CD8-positive, alpha-beta memory T cell (primary cell): ENCODE measurements around the gene RFTN1. TPM values are rescaled to one million over a fixed set of nuclear protein-coding genes. Genes with fewer than 3 reads are reported as not detected.

ENCODE experiments used
- CTCF ChIA-PET: fragments of 350-600 bp; sonication (Branson Sonifier 250); formaldehyde crosslinking; loops from one replicate; lab custom pipeline; 2021; ENCODE audit warnings: antibody characterized with exemption; lab: Charles Lee
- POLR2A ChIA-PET: fragments of 350-600 bp; sonication (Branson Sonifier 250); formaldehyde crosslinking; loops from one replicate; lab custom pipeline; 2021; ENCODE audit warnings: antibody characterized with exemption; lab: Charles Lee
- DNase-seq, 5 donors: peaks; one replicate each; pipeline versions ENCODE4 v3.0.0 to v3.0.0-alpha.2; 2020 to 2022; ENCODE audit warnings: mixed read lengths in 1 of 5
- H3K27ac ChIP-seq: one replicate; pipeline ENCODE4 v1.7.0; 2013; ENCODE audit warnings: low read depth, mild to moderate bottlenecking, low read length, moderate library complexity
- H3K27me3 ChIP-seq: 2 replicates; pipeline ENCODE4 v1.7.0; 2013; ENCODE audit warnings: low read length, mild to moderate bottlenecking; ENCODE audit not compliant: insufficient read depth, poor library complexity, severe bottlenecking
- H3K36me3 ChIP-seq: 2 replicates; pipeline ENCODE4 v1.7.0; 2013; ENCODE audit warnings: mild to moderate bottlenecking, low read length, moderate library complexity; ENCODE audit not compliant: insufficient read depth
- H3K4me1 ChIP-seq: 2 replicates; pipeline ENCODE4 v1.7.0; 2013; ENCODE audit warnings: mild to moderate bottlenecking, low read length, moderate library complexity; ENCODE audit not compliant: insufficient read depth
- H3K4me3 ChIP-seq: 2 replicates; pipeline ENCODE4 v1.7.0; 2013; ENCODE audit warnings: mild to moderate bottlenecking, low read length
- H3K9me3 ChIP-seq: 2 replicates; pipeline ENCODE4 v1.7.0; 2013; ENCODE audit warnings: mild to moderate bottlenecking, low read length
- H3K27ac Mint-ChIP-seq, 8 donors: one replicate each; pipeline ENCODE4 v1.8.0; 2020 to 2021; ENCODE audit warnings: mixed read lengths in 8 of 8, mild to moderate bottlenecking in 6 of 8, inconsistent platforms in 3 of 8, moderate library complexity in 3 of 8
- H3K27me3 Mint-ChIP-seq, 2 donors: one replicate each; pipeline ENCODE4 v1.8.0; 2020 to 2021; ENCODE audit warnings: mixed read lengths in 2 of 2, mild to moderate bottlenecking in 1 of 2, moderate library complexity in 1 of 2
- H3K36me3 Mint-ChIP-seq, 3 donors: one replicate each; pipeline ENCODE4 v1.8.0; 2020 to 2021; ENCODE audit warnings: mixed read lengths in 3 of 3, inconsistent platforms in 1 of 3, mild to moderate bottlenecking in 1 of 3
- H3K4me1 Mint-ChIP-seq, 3 donors: one replicate each; pipeline ENCODE4 v1.8.0; 2020 to 2021; ENCODE audit warnings: mixed read lengths in 3 of 3, inconsistent platforms in 1 of 3, mild to moderate bottlenecking in 1 of 3
- H3K4me3 Mint-ChIP-seq, 7 donors: one replicate each; pipeline ENCODE4 v1.8.0; 2020 to 2021; ENCODE audit warnings: mixed read lengths in 7 of 7, mild to moderate bottlenecking in 6 of 7, moderate library complexity in 4 of 7, inconsistent platforms in 2 of 7
- H3K9me3 Mint-ChIP-seq, 5 donors: one replicate each; pipeline ENCODE4 v1.8.0; 2020 to 2022; ENCODE audit warnings: mixed read lengths in 5 of 5, mild to moderate bottlenecking in 3 of 5, moderate library complexity in 2 of 5, inconsistent platforms in 1 of 5
- polyA plus RNA-seq: library from polyadenylated mRNA; unstranded; fragments of 300-500 nt; fragmentation: Illumina TruSeq; gene quantifications from one replicate; pipeline ENCODE4 v1.2.3, GENCODE V29; 2021
- total RNA-seq, 2 experiments: library from RNA; stranded (reverse); gene quantifications; one replicate each; pipeline ENCODE4 v1.2.3, GENCODE V29; 2021

Gene RFTN1
- total and polyA plus RNA-seq, 3 experiments from 2014 or later: 87.4 to 126 (median 125) TPM

DNA sequence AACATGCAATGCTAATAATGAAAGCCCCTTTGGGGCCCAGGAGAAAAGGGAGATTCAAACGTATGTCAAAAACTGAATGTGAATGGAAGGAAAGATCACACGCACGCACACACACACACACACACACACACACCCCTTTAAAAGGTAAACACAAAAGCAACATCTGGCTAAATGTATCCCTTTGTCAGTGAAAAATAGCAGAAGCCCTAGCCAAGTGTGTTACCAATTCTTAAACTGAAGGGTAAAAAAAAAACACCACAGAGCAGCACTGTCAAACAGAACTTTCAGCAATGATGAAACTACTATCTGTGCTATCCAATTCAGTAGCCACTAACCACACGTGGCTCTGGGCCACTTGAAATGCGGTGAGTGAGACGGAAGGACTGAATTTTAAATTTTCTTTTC lies 4.9 kb downstream of the RFTN1 start:
- no peaks in the 10 kb centered on the region for H3K27me3 Mint-ChIP-seq
- no peaks in the 10 kb centered on the region for H3K9me3 ChIP-seq
- H3K27ac Mint-ChIP-seq: peak overlapping the region; percentile 83 to 99 (median 92)
- no peak overlapping the region for H3K27ac ChIP-seq
- H3K4me3 Mint-ChIP-seq: peak overlapping the region; percentile 7 to 91 (median 61)
- no peak overlapping the region for H3K4me3 ChIP-seq
- peak in 1 of 5 donors; percentile 53 for DNase-seq
- peaks cover 54% of the 10 kb centered on the region for H3K4me1 ChIP-seq
- peaks cover 9 to 38% (median 13%) of the 10 kb centered on the region in 3 donors for H3K36me3 Mint-ChIP-seq
- POLR2A ChIA-PET: interaction anchor here (1.7 to 1.8 kb wide), 2 partner anchors 10 to 13 kb away, joined by 5 to 6 read pairs; no protein-coding TSS in a partner anchor
- H3K9me3 Mint-ChIP-seq: no peaks in the 10 kb centered on the region
- no peaks in the 10 kb centered on the region for H3K27me3 ChIP-seq
- CTCF ChIA-PET: interaction anchor here (0.9 to 1.9 kb wide), 2 partner anchors 71 to 218 kb away, joined by 3 to 4 read pairs; no protein-coding TSS in a partner anchor
- H3K36me3 ChIP-seq: peaks cover 3% of the 10 kb centered on the region
- peaks cover 76 to 89% (median 89%) of the 10 kb centered on the region in 3 donors for H3K4me1 Mint-ChIP-seq

DNA sequence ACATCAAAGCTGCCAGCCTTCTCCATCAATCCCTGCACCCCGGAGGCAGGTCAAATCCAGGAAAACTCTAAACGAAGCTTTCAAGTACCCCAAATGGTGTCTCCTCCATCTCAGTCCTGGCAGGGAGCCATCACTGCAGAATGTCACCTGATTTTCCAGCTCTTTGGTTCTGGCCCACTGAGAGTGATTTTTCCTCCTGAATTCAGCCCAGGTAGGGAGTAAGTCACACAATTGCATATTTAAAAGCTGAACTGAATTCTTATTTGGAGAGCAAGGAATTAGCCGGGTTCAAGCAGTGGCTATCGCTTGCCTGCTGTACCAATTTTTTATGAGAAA lies 5.3 kb downstream of the RFTN1 start:
- peaks cover 3% of the 10 kb centered on the region for H3K36me3 ChIP-seq
- peaks cover 54% of the 10 kb centered on the region for H3K4me1 ChIP-seq
- Mint-ChIP-seq H3K27ac (peak overlapping the region; percentile 83 to 99 (median 92)), H3K27me3 (no peaks in the 10 kb centered on the region), H3K4me3 (peak overlapping the region; percentile 7 to 91 (median 61)), H3K4me1 (peaks cover 77 to 93% (median 92%) of the 10 kb centered on the region in 3 donors), H3K9me3 (no peaks in the 10 kb centered on the region), H3K36me3 (peaks cover 9 to 39% (median 15%) of the 10 kb centered on the region in 3 donors)
- DNase-seq: no peak
- CTCF ChIA-PET: interaction anchor here (1.9 kb wide), 1 partner anchor 218 kb away, joined by 4 read pairs; no protein-coding TSS in a partner anchor
- POLR2A ChIA-PET: interaction anchor here (1.7 to 1.8 kb wide), 2 partner anchors 9 to 12 kb away, joined by 5 to 6 read pairs; no protein-coding TSS in a partner anchor
- no peaks in the 10 kb centered on the region for H3K9me3 ChIP-seq
- H3K27ac ChIP-seq: no peak overlapping the region
- no peaks in the 10 kb centered on the region for H3K27me3 ChIP-seq
- no peak overlapping the region for H3K4me3 ChIP-seq

DNA sequence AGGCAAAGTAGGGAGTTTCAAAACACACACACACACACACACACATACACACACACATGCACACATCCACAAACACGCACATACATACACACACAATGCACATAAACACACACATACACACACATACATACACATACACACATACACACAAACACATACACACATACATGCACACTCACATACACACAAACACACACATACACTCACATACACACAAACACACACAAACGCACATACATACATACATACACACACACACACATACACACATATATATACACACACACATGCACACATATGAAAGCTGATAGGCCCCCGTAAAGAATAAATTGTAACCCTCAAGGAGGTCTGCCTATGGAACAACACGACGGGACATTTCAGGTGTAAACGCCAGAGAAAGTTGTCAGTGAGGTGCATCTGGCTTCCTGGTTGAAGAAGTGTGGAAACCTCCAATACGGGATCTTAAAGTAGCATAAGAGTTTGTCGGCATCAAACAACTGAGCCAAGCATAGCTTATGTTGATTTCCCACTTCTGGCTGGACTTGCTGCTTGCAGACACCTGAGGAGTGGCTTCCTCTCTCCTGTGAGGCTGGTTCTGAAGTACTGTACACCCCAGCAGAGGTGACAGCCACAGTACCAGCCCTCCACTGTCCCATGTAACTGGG lies 5.8 kb downstream of the RFTN1 start:
- no peaks in the 10 kb centered on the region for H3K27me3 Mint-ChIP-seq
- no peaks in the 10 kb centered on the region for H3K9me3 Mint-ChIP-seq
- peaks cover 9 to 38% (median 15%) of the 10 kb centered on the region in 3 donors for H3K36me3 Mint-ChIP-seq
- H3K9me3 ChIP-seq: no peaks in the 10 kb centered on the region
- POLR2A ChIA-PET: interaction anchor here (1.7 kb wide), 1 partner anchor 9 kb away, joined by 5 read pairs; no protein-coding TSS in a partner anchor
- peak overlapping the region in 7 of 8 donors; percentile 83 to 99 (median 93) for H3K27ac Mint-ChIP-seq
- H3K4me3 ChIP-seq: no peak overlapping the region
- CTCF ChIA-PET: interaction anchor here (1.9 kb wide), 1 partner anchor 217 kb away, joined by 4 read pairs; no protein-coding TSS in a partner anchor
- DNase-seq: no peak
- H3K36me3 ChIP-seq: peaks cover 3% of the 10 kb centered on the region
- peaks cover 76 to 98% (median 97%) of the 10 kb centered on the region in 3 donors for H3K4me1 Mint-ChIP-seq
- H3K27ac ChIP-seq: no peak overlapping the region
- no peaks in the 10 kb centered on the region for H3K27me3 ChIP-seq
- H3K4me1 ChIP-seq: peaks cover 54% of the 10 kb centered on the region
- peak overlapping the region; percentile 7 to 81 (median 61) for H3K4me3 Mint-ChIP-seq

DNA sequence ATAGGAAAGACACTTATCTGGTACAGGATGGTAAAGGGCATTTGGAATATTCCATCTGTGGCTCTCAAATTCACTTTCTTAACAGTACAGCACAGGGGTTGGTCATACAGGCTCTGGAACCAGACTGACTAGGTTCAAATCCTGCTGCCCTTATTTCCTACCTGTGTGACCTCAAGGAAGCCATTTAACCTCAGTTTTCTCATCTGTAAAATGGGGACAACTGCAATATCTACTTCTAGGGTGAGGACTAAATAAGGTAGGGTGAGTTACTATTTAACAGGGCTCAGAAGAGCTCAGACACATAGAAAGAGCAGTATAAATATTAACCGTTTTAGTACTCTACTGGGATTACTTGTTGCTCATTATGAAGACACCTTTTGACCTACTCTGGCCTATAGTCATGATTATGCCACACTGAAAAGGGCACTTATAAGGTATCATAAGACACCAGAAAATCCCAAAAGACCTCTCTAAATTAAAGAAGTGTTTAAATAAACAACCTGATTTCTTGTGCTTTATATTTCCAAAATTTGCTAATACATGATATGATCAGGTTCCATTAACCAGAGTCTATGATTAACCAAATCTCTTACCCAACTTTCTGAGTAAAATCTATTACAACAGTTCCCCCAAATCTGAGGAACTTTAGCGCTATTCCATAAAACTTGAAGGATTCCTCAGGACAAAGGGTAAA lies 6.5 kb downstream of the RFTN1 start:
- DNase-seq: no peak
- ChIA-PET CTCF (interaction anchor here (1.9 kb wide), 1 partner anchor 217 kb away, joined by 4 read pairs; no protein-coding TSS in a partner anchor), POLR2A (no interaction called here)
- Histone ChIP-seq H3K27ac (no peak overlapping the region), H3K36me3 (peaks cover 3% of the 10 kb centered on the region), H3K9me3 (no peaks in the 10 kb centered on the region), H3K4me1 (peaks cover 50% of the 10 kb centered on the region), H3K27me3 (no peaks in the 10 kb centered on the region), H3K4me3 (no peak overlapping the region)
- Mint-ChIP-seq H3K9me3 (no peaks in the 10 kb centered on the region), H3K4me3 (peak overlapping the region in 4 of 7 donors; percentile 7 to 74 (median 49)), H3K36me3 (peaks cover 9 to 38% (median 15%) of the 10 kb centered on the region in 3 donors), H3K27ac (peak overlapping the region in 7 of 8 donors; percentile 82 to 99 (median 90)), H3K27me3 (no peaks in the 10 kb centered on the region), H3K4me1 (peaks cover 80 to 100% (median 97%) of the 10 kb centered on the region in 3 donors)

DNA sequence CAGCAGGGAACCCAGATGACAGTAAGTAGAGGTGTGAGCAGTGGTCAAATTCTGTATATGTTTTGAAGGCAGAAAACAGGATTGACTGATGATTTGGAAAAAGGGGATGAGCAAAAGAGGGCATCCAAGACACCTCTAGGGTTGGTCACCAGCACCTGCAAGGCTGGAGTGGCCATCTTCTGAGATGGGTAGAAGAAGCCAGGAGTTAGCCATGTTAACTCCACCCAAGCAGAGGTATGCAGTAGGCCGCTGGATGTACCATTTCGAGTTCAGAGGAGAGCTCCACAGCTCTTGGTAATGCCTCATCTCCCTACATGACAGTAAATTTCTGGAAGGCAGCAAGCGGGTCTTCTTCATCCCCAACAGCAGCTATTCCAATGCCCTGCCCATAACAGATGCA lies 7.0 kb downstream of the RFTN1 start:
- Mint-ChIP-seq H3K36me3 (peaks cover 9 to 41% (median 15%) of the 10 kb centered on the region in 3 donors), H3K4me3 (peak overlapping the region in 1 of 7 donors; percentile 19)

DNA sequence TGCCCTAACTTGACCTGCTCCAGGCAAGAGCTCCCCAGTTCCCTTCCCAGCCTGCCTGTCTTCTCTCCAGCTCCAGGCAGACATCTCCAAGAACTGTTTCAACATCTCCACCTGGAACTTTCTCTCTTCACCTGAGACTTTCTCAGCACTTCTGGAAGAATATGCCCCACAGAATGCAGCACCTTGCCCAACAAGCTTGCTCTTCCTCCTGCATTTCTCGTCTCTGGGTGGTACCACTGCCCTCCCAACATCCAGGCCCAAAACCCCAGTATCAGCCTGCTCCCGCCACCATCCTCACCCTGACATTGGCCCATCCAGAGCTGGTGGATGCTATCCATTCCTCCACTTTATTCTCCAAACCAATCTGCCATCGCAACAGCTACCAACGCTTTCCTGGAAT lies 8.8 kb downstream of the RFTN1 start:
- Histone ChIP-seq H3K36me3 (peaks cover 7% of the 10 kb centered on the region), H3K27me3 (no peaks in the 10 kb centered on the region), H3K27ac (no peak overlapping the region), H3K4me1 (peaks cover 27% of the 10 kb centered on the region), H3K4me3 (no peak overlapping the region), H3K9me3 (no peaks in the 10 kb centered on the region)
- Mint-ChIP-seq H3K36me3 (peaks cover 13 to 52% (median 22%) of the 10 kb centered on the region in 3 donors), H3K4me1 (peaks cover 65 to 96% (median 86%) of the 10 kb centered on the region in 3 donors), H3K9me3 (peaks cover 0 to 2% (median 0%) of the 10 kb centered on the region in 5 donors), H3K27me3 (no peaks in the 10 kb centered on the region), H3K4me3 (peak overlapping the region in 1 of 7 donors; percentile 27), H3K27ac (peak overlapping the region in 4 of 8 donors; percentile 5 to 92 (median 58))
- POLR2A ChIA-PET: interaction anchor here (1.1 kb wide), 1 partner anchor 9 kb away, joined by 3 read pairs; no protein-coding TSS in a partner anchor
- DNase-seq: no peak
- CTCF ChIA-PET: interaction anchor here (0.9 to 1.2 kb wide), 2 partner anchors 12 to 21 kb away, joined by 3 read pairs; no protein-coding TSS in a partner anchor

More for the DNA sequence above, 7.0 kb downstream of the RFTN1 start:
- peaks cover 3% of the 10 kb centered on the region for H3K36me3 ChIP-seq
- H3K4me3 ChIP-seq: no peak overlapping the region
- POLR2A ChIA-PET: interaction anchor here (0.6 kb wide), 1 partner anchor 18 kb away, joined by 6 read pairs; no protein-coding TSS in a partner anchor
- H3K4me1 Mint-ChIP-seq: peaks cover 77 to 100% (median 92%) of the 10 kb centered on the region in 3 donors
- no peaks in the 10 kb centered on the region for H3K9me3 ChIP-seq
- H3K27ac Mint-ChIP-seq: peak overlapping the region in 5 of 8 donors; percentile 17 to 82 (median 38)
- H3K27ac ChIP-seq: no peak overlapping the region
- peaks cover 45% of the 10 kb centered on the region for H3K4me1 ChIP-seq
- no peak for DNase-seq
- H3K27me3 ChIP-seq: no peaks in the 10 kb centered on the region
- no peaks in the 10 kb centered on the region for H3K27me3 Mint-ChIP-seq
- CTCF ChIA-PET: interaction anchor here (1.9 kb wide), 1 partner anchor 216 kb away, joined by 4 read pairs; no protein-coding TSS in a partner anchor
- H3K9me3 Mint-ChIP-seq: no peaks in the 10 kb centered on the region

DNA sequence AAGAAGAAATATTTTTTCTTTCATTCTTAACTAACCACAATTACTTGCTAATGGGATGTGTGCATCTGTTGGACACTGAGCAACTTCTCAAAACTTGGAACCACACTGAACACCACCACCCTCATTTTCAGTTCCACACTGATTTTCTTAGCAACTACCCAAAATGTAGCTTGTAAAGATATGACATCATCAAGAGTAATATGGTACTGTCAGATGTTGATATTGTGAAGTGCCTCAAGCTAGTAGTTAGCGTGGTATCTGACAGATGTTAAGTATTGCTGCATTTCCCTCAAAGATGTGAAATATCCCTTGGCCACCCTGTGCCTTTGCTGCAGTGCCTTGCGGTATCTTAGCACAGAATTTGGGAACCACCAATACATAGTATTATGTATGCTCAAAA lies 9.3 kb downstream of the RFTN1 start:
- POLR2A ChIA-PET: interaction anchor here (1.1 kb wide), 1 partner anchor 8 kb away, joined by 3 read pairs; no protein-coding TSS in a partner anchor
- H3K36me3 Mint-ChIP-seq: peaks cover 13 to 52% (median 22%) of the 10 kb centered on the region in 3 donors
- H3K4me3 Mint-ChIP-seq: no peak overlapping the region
- CTCF ChIA-PET: interaction anchor here (0.9 to 1.2 kb wide), 2 partner anchors 12 to 20 kb away, joined by 3 read pairs; no protein-coding TSS in a partner anchor
- H3K27me3 Mint-ChIP-seq: no peaks in the 10 kb centered on the region
- H3K4me3 ChIP-seq: no peak overlapping the region
- H3K4me1 Mint-ChIP-seq: peaks cover 63 to 93% (median 84%) of the 10 kb centered on the region in 3 donors
- H3K27ac Mint-ChIP-seq: peak overlapping the region in 2 of 8 donors; percentile 80 to 92
- H3K36me3 ChIP-seq: peaks cover 7% of the 10 kb centered on the region
- H3K27me3 ChIP-seq: no peaks in the 10 kb centered on the region
- no peak overlapping the region for H3K27ac ChIP-seq
- peaks cover 0 to 2% (median 0%) of the 10 kb centered on the region in 5 donors for H3K9me3 Mint-ChIP-seq
- peaks cover 27% of the 10 kb centered on the region for H3K4me1 ChIP-seq
- H3K9me3 ChIP-seq: no peaks in the 10 kb centered on the region
- DNase-seq: no peak
